Choroid plexus epithelial cell (primary cell): ENCODE data around the gene NPAP1.
"Not testable (repeated sequence)": the region's sequence is repeated elsewhere in the genome, so short reads cannot be mapped to it uniquely, and the experiment has no call there.

Source experiments
- DNase-seq: peaks from one replicate; pipeline ENCODE4 v3.0.0-alpha.2; 2010; ENCODE audit warnings: low read depth
- H3K4me3 ChIP-seq: 2 replicates; pipeline ENCODE4 v1.5.1; 2011; ENCODE audit warnings: low read depth, mild to moderate bottlenecking, control low read depth, low read length, moderate library complexity
- TF ChIP-seq, protein P1 (sequence below): conservative IDR thresholded peaks from 2 replicates; pipeline ENCODE4 v1.5.1; 2011; ENCODE audit warnings: low read depth, mild to moderate bottlenecking, control low read depth, inconsistent platforms, low read length, moderate library complexity

Gene NPAP1, protein sequence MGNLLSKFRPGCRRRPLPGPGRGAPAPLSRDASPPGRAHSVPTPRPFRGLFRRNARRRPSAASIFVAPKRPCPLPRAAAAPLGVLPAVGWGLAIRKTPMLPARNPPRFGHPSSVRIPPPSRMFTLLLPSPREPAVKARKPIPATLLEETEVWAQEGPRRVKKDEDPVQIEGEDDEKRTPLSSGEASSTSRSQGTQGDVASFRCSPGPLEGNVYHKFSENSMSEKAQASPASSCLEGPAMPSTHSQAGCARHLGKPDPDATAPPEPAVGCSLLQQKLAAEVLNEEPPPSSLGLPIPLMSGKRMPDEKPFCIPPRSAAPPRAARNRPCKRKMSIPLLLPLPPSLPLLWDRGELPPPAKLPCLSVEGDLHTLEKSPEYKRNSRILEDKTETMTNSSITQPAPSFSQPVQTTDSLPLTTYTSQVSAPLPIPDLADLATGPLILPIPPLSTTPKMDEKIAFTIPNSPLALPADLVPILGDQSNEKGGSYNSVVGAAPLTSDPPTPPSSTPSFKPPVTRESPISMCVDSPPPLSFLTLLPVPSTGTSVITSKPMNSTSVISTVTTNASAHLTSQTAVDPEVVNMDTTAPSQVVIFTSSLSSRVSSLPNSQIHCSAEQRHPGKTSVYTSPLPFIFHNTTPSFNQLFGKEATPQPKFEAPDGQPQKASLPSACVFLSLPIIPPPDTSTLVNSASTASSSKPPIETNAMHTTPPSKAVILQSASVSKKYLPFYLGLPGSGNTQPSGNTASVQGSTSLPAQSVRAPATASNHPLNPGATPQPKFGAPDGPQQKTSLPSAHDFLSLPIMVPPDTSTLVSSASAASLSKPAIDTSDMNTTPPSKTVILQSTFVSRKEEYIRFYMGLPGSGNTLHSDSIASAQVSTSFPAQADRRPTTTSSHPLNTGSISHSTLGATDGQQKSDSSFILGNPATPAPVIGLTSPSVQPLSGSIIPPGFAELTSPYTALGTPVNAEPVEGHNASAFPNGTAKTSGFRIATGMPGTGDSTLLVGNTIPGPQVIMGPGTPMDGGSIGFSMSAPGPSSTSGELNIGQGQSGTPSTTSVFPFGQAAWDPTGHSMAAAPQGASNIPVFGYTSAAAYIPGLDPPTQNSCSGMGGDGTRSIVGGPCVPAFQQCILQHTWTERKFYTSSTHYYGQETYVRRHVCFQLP

DNA sequence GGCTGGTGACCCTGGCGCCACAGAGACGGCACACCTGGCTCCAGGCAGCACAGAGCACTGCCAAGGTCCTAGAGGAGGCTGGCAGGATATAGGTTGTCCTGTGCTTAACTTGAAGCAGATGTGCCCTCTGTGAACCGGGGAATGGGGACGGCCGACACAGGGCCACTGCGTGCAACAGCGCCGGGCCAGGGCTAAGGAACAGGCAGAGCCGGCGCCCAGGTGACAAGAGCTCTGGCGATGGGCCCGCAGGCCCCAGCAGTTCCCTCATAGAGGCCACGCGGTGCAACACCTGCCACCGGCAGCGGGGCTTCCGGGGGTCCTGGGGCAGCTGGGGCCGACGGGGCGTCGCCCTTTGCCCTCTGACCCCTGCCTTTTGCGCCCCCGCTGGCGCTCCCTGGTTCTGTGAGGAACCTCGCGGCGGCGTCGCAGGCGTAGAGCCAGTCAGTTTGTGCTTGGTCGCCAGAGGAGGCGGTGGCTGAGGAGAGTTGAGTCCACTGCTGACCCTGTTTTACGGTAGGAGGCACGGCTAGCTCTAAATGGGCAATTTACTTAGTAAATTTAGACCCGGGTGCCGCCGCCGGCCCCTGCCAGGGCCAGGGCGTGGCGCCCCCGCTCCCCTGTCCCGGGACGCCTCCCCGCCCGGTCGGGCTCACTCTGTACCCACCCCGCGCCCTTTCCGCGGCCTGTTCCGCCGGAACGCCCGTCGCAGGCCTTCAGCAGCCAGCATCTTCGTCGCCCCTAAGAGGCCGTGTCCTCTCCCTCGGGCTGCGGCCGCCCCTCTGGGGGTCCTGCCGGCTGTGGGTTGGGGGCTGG is at the start of gene NPAP1:
Gene NPAP1 (plus strand): TSS at position 444 of the 813 bp plus-strand sequence. CDS start 93 bp downstream, at position 537.
- TF ChIP-seq, protein P1, sequence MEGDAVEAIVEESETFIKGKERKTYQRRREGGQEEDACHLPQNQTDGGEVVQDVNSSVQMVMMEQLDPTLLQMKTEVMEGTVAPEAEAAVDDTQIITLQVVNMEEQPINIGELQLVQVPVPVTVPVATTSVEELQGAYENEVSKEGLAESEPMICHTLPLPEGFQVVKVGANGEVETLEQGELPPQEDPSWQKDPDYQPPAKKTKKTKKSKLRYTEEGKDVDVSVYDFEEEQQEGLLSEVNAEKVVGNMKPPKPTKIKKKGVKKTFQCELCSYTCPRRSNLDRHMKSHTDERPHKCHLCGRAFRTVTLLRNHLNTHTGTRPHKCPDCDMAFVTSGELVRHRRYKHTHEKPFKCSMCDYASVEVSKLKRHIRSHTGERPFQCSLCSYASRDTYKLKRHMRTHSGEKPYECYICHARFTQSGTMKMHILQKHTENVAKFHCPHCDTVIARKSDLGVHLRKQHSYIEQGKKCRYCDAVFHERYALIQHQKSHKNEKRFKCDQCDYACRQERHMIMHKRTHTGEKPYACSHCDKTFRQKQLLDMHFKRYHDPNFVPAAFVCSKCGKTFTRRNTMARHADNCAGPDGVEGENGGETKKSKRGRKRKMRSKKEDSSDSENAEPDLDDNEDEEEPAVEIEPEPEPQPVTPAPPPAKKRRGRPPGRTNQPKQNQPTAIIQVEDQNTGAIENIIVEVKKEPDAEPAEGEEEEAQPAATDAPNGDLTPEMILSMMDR: no peak
- no peak within 1 kb of the TSS for H3K4me3 ChIP-seq
- no peak for DNase-seq

GRCh38 chr15:24627443-24627842 is 48.1 kb upstream of the NPAP1 start:
- H3K4me3 ChIP-seq: no peak overlapping the region
- TF ChIP-seq, protein P1: no peak
- DNase-seq: no peak

- no peak overlapping the region for H3K4me3 ChIP-seq
- no peak for DNase-seq
- TF ChIP-seq, protein P1: no peak
Observed at GRCh38 chr15:24633082-24633481, 42.5 kb upstream of the NPAP1 start.

DNA sequence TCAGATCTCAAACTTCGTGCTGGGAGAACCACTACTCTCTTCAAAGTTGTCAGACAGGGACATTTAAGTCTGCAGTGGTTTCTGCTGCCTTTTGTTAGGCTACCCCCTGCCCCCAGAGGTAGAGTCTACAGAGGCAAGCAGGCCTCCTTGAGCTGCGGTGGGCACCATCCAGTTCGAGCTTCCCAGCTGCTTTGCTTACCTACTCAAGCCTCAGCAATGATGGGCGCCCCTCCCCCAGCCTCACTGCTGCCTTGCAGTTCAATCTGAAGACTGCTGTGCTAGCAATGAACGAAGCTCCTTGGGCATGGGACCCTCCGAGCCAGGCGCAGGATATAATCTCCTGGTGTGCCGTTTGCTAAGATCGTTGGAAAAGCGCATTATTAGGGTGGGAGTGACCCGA is 36.2 kb upstream of the NPAP1 start:
- DNase-seq, H3K4me3 ChIP-seq: not testable (repeated sequence)

DNA sequence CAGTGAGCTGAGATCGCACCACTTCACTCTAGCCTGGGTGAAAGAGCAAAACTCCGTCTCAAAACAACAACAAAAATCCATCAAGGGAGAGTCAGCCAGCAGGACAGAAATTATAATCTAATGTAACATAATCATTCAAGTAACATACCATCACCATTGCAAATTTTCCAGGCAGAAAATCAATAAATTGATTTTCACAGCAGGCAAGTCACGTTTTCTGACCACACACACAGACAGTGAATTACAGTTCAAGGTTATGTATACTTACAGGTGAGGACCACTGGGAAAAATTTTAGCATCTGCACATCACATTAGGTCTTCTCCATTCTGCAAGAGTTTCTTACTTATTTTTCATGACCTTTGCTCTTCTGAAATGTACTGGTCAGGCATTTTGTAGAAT is 29.9 kb upstream of the NPAP1 start:
- DNase-seq: no peak
- TF ChIP-seq, protein P1: no peak
- H3K4me3 ChIP-seq: no peak overlapping the region

- TF ChIP-seq, protein P1: no peak
- no peak for DNase-seq
- no peak overlapping the region for H3K4me3 ChIP-seq
Observed at GRCh38 chr15:24659622-24660021, 16.0 kb upstream of the NPAP1 start.
